GM12892 (cell line): ENCODE results near the gene JARID2.

ENCODE experiments used
- POLR2A ChIP-seq: IDR thresholded peaks from 2 replicates; pipeline ENCODE4 v1.6.1; 2011; ENCODE audit warnings: low read depth, low read length, control low read depth
- TAF1 ChIP-seq: IDR thresholded peaks from 2 replicates; pipeline ENCODE4 v1.6.1; 2011; ENCODE audit warnings: low read depth, mild to moderate bottlenecking, control low read depth, low read length, borderline replicate concordance

DNA sequence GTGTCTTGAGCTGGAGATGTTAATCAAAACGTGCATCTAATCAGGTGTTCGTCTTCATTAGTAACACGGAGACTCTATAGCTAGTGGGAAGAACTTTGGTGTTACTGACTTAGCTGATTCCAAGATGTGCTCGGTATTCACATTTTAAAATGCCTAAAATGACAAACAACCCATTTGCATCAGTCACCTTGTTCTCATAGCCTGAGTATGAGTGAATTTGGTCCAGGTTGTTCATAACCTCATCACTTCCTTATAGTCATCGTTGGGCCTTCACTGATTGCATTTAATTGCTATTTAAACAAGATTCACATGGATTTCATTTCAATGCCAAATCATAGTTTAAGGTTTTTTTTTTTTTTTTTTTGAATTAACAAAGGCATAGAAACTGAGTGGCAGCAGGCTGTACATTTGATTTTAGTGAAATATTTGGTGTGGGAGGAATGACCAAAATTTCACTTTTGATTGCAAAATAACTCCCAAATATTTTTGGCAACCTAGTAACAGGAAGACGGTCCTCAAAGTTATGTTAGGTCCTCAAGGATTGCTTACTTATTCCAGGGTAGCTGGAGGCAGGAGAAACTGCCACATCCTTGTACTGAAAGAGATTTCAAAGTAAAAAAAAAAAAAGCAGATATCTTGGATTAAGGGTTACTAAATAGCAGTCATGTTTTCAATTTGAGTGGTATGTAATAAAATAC, 104.7 kb downstream of the JARID2 start:
- no peak for TF ChIP-seq TAF1
- TF ChIP-seq POLR2A: no peak
